GM12873 (cell line): ENCODE measurements around the gene ARL3.

Experiments used
- CTCF ChIP-seq: IDR thresholded peaks from 2 replicates; pipeline ENCODE4 v1.5.1; 2012; ENCODE audit warnings: low read depth, mild to moderate bottlenecking, moderate library complexity, low read length, control low read depth; ENCODE audit not compliant: insufficient read depth; ENCODE audit errors: missing control alignments

Gene ARL3

GRCh38 chr10:102757323-102757722 is 43.1 kb upstream of the ARL3 start:
- TF ChIP-seq CTCF, result no peak

DNA sequence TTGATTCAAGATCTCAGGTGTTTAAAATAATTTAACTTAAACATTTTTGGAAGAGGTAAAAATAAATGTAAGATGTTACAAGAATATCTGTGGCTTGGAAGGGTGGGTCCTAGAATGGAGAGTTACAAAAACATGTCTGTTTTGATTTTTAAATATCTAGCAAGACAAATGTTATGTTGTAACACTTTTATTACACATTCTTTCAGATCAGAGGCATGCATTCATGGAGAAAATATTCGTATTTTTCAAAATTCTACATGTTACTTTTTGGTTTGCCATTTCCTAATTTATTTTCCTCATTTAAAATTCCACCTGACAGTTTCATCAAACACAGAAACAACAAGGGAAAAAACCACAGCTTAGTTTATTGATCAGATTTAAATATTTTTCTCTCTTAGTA is 39.5 kb upstream of the ARL3 start:
- TF ChIP-seq CTCF, result no peak

DNA sequence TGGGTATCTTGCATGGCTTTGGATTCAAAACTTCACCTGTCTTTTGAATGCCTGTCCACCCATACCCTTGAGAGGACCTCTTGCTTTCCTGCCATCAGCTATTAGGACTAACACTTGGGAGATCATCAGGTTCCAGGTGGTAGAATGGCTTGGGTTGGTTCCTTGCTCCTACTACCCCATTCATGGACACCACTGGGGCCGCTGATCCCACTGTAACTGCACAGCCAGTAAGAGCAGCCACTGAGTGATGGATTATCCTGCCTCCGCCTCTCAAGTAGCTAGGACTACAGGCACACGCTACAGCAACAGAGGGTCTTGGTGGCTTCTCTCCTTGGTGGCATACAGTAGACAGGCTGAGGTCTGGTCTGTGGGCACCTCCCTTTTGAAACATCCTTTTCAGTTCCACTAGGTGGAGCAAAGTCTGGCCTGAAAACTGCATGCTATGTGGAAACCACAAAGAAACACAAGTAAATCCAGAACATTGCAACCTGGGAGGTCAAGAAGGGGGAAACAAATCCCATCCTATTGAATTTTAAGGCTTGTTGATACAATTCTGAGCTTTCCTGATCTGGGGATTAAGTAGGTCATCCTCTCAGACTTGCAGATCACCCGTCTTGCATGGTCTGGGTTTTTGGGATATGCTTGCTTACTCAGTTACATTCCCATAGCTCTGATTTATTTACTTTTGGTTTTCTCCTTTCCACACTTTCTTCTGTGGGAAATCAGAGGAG is 38.9 kb upstream of the ARL3 start:
- TF ChIP-seq CTCF, result peak; percentile 69

DNA sequence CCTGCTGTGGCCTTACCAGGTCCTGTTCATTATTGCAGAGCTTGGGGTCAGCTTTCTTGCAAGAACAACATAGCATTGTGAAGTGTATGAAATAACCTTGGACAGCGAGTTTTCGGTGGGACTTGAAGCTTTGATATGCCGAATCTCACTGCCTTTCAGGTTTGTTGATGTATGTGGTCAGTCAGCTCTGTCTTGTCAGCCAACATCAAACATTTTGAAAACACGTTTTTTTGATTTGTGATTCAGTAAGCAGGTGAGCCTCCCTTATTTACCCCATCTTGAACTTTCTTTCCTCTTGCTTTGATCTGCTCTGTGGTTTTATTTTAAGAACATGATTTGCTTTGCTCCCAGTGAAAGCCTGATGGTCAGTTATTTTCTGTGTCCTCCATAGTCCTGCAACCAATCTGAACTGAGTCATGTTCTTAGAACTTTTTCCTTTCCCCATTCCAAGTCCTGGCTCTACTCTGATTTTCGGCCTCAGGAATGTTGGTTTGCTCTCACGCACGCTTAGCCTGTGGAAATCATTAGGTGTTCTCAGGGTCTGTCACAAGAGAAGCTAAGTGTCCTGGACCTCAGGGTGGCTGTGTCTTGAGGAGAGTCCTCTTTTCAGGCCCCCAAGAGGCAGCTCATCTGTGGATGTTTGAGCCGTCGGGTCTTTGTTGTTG is 38.2 kb upstream of the ARL3 start:
- no peak for TF ChIP-seq CTCF

GRCh38 chr10:102745157-102745556 is 31.0 kb upstream of the ARL3 start:
- TF ChIP-seq CTCF, result no peak

DNA sequence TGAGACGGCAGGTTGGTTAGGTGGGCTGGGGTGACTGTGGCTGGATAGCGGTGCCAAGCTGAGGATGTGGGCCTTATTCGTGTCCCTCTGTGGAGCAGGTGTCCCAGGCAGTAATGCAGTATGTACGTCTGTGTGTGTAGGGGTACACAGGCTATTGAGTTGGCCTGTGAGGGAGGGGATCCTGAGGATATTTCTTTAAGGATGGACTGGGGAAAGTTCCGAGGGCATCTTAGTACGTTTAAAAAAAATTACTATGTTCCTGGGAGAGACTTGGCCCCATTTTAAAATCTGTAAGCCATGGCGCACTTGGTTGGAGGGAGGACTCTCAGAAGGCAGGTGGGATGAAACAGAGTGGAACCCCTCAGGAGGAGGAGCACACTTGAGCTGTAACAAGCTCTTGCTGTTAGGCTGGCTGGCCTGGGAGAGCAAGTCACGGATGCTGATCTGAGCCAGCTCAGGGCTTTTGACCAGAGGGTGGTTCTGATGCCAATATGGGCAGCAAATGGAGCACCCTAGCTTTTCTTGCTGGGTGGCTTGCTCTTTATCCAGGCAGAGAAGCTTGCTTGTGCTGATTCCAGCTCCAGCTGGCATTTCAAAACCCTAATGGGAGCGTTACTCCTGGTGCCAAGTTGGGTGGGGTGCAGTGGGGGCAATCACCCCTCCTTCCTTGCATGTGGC is 30.3 kb upstream of the ARL3 start:
- TF ChIP-seq CTCF, result no peak
